Activated T-cell treated with anti-CD3 and anti-CD28 coated beads for 24 hours (primary cell): ENCODE measurements around the gene PLEKHG5.

Experiments used
- DNase-seq: peaks from one replicate; pipeline ENCODE4 v3.0.0-alpha.2; 2020; ENCODE audit warnings: low read depth

Gene PLEKHG5, protein sequence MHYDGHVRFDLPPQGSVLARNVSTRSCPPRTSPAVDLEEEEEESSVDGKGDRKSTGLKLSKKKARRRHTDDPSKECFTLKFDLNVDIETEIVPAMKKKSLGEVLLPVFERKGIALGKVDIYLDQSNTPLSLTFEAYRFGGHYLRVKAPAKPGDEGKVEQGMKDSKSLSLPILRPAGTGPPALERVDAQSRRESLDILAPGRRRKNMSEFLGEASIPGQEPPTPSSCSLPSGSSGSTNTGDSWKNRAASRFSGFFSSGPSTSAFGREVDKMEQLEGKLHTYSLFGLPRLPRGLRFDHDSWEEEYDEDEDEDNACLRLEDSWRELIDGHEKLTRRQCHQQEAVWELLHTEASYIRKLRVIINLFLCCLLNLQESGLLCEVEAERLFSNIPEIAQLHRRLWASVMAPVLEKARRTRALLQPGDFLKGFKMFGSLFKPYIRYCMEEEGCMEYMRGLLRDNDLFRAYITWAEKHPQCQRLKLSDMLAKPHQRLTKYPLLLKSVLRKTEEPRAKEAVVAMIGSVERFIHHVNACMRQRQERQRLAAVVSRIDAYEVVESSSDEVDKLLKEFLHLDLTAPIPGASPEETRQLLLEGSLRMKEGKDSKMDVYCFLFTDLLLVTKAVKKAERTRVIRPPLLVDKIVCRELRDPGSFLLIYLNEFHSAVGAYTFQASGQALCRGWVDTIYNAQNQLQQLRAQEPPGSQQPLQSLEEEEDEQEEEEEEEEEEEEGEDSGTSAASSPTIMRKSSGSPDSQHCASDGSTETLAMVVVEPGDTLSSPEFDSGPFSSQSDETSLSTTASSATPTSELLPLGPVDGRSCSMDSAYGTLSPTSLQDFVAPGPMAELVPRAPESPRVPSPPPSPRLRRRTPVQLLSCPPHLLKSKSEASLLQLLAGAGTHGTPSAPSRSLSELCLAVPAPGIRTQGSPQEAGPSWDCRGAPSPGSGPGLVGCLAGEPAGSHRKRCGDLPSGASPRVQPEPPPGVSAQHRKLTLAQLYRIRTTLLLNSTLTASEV

DNA sequence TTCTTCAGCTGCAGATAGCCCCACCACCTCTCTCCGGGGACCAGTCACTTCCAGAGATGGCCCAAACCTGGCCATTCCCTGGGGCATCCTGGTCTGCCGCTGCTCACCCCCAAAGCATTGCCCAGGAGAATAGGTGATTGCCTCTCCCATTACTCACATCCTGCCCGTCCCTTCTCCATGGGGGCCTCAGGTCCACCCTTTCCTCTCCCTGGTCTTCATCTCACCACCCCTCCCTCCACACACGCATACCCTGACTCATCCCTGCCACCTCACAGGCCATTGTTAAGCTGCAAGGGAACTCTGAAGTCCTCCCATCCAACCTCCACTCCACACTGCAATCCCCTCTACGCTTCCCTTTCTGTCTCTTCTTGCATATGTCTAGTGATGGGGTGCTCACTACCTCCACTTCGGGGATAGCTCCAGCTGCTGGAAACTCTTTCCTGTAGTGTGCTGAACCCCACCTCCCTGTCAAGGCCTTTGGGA is at the start of gene PLEKHG5:
PLEKHG5 (minus strand) TSS at position 188 of the 483 bp plus-strand sequence. CDS start 14,096 bp downstream, outside the sequence.
- DNase-seq, result no peak

GRCh38 chr1:6538956-6539355 is 47.5 kb upstream of the PLEKHG5 start:
- DNase-seq, result no peak

DNA sequence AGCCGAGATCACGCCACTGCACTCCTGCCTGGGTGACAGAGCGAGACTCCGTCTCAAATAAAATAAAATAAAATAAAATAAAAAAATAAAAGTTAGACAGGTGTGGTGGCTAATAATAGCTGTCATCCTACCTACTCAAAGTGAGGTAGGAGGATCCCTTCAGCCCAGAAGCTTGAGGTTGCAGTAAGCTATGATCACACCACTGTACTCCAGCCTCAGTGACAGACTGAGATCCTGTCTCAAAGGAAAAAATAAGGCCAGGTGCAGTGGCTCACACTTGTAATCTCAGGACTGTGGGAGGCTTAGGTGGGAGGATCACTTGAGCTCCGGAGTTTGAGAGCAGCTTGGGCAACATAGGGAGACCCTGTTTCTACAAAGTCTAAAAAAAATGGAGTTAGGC is 44.8 kb upstream of the PLEKHG5 start:
- DNase-seq, result no peak

GRCh38 chr1:6535214-6535613 is 43.7 kb upstream of the PLEKHG5 start:
- no peak for DNase-seq

GRCh38 chr1:6534248-6534822 is 42.9 kb upstream of the PLEKHG5 start:
- DNase-seq, result no peak

- DNase-seq, result no peak
These were observed 40.5 kb upstream of the PLEKHG5 start for GRCh38 chr1:6531996-6532395.

GRCh38 chr1:6530504-6531160 is 39.2 kb upstream of the PLEKHG5 start:
- DNase-seq, result no peak

DNA sequence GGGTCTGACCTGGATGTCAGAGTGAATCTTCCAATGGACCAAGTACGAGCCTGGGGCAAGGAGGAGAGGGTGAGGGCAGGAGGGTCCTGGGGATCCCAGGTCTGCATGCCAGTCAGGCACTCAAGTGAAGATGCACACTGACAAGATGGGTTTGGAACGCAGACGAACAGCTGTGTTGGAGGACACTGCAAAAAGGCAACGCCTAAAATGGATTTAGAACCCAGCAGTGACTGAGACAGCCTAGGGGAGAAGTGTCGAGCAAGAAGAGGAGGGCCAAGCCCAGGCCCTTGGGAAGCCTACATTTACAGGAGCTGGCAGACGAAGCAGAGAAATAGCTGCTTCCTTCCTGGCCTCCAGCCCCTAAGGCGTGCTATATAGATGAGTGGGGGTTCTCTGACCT is 37.0 kb upstream of the PLEKHG5 start:
- DNase-seq, result no peak

GRCh38 chr1:6526316-6526715 is 34.8 kb upstream of the PLEKHG5 start:
- no peak for DNase-seq

DNA sequence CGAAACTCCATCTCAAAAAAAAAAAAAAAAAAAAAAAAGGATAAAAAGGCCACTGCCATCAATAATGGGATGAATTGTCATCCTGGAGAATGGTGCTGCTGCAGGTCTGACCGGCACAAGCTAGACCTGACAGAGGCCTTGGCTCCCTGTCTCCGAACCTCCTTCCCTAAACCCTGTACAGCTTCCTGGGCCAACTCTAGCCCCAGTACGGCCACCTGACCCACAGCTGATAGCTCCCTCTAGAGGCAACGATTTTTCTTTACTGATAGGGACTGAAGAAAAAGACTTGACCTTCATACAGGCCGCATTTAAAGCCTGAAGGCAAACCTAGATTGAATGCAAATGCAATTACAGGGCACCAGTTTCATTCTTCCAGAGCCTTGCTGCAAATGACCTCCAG is 32.1 kb upstream of the PLEKHG5 start:
- DNase-seq, result no peak

- DNase-seq, result no peak
These were observed 30.1 kb upstream of the PLEKHG5 start for GRCh38 chr1:6521536-6521935.

- DNase-seq, result no peak
These were observed 28.6 kb upstream of the PLEKHG5 start for GRCh38 chr1:6519935-6520671.

DNA sequence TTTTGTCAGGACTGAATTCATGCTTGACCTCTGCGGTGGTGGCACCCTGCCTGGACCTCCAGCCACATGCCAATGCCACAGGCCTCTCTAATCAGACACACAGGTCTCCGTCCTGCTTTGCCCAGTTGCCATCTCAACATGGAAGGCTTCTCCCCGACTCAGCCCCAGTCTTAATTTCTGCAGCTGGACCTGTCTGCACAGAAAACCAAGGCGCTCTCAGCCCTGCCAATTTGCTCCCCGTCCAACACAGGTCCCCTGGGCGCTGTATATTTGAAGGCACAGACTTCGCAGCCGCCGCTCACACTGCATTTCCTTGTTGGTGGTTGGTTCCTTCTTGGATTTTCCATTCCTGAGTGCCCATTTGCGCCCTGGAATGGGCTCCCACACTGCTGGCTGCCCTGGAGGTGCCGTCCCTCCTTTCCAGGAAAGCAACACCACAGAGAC is 28.0 kb upstream of the PLEKHG5 start:
- DNase-seq, result no peak

- DNase-seq, result no peak
These were observed 26.0 kb upstream of the PLEKHG5 start for GRCh38 chr1:6517435-6517851.

DNA sequence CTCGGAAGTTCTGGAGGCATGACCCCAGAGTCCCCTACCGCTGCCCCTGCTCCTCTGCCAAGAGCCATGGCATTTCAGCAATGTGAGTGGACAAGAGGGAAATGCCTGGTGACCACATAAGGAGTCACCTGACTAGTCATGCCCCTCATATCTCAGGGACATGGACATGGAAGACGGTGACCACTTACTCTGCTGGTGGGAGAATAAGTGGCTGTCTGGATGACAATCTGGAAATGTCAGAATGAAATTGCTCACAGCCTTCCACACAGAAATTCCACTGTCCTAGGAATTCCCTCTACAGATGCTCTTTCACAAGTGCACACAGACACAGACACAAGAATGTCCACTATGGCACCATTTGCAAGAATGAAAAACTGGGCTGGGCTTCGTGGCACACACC is 24.3 kb upstream of the PLEKHG5 start:
- no peak for DNase-seq

DNA sequence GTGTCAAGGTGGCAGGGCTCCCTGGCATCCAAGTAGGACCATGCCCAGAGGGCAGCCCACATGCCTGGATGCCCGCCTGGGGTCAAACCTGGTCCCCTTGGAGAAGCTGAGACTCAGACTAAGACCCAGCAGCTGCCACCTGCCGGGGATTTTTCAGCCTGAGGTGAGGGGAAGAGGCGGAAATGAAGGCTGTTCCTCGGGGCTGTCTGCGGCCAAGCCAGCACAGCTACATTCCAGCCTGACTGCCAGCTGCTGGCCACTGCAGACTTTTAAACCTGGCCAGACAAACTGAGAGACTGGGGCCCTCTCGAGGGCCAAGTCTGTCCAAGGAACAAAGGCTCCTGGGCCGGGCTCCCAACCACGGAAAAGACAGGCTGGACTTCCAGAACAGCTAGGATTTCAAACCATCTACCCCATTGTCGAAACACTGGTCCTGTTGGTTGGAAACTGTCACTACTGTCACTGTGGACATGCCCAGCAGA is 21.9 kb upstream of the PLEKHG5 start:
- no peak for DNase-seq

- no peak for DNase-seq
These were observed 21.4 kb upstream of the PLEKHG5 start for GRCh38 chr1:6512908-6513280.

GRCh38 chr1:6512245-6512907 is 20.9 kb upstream of the PLEKHG5 start:
- no peak for DNase-seq

DNA sequence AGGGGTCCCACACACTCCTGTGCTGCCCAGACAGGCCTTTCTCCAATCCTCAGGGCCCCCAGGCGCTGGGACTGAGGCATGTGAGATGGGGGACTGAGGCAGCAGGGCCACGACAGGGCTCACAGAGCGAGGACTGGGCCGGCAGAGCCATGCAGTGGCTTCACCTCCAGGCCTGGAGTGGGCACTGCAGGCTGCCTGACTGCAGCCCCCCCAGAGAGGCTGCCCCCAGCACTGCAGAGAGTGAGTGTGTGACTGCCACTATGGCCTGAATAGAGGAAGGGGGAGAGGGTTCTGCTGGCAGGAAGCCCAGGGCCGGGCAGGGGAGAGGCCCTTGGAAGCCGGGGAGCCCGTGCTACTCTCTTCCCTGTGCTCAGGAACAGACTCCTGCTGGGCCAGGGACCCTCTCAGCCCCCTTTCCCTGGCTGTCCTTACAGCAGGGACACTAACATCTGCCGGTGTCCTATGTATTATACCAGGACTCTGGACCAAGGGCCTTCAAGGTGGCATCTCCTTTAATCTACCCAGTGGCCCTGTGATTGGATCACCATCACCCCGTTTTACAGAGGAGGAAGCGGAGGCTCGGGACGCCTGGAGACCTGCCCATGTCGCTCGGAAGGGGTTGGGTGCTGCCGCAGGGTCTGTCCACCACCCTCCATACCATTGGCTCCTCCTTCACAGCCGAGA is 20.2 kb upstream of the PLEKHG5 start:
- no peak for DNase-seq

DNA sequence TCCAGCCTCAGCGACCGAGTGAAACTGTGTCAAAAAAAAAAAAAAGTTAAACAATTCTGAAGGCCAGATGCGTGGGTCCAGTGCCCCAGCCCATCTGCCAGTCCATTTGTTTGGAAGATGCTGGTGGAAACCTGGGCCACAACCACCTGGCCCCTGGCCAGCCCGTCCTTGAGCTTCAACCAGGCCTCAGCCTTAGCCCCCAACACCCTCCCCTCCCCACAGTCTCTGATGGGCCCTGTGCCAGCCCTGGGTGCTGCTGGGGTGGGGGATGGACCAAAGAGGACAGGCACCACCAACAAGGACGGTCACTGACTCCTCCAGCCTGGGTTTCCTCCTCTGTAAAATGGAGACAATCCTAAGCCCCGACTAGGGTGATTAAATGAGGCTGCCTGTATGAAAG is 19.6 kb upstream of the PLEKHG5 start:
- no peak for DNase-seq
